Mononuclear cell (primary cell): ENCODE results near the gene KCNH1. TPM values are rescaled to one million over a fixed set of nuclear protein-coding genes. Genes with fewer than 3 reads are reported as not detected.

Experiments
- H3K27me3 ChIP-seq: 2 replicates; pipeline ENCODE4 v1.6.0; 2011; ENCODE audit warnings: low read length, control low read depth; ENCODE audit not compliant: insufficient read depth
- H3K4me1 ChIP-seq: 2 replicates; pipeline ENCODE4 v1.5.1; 2011; ENCODE audit warnings: mild to moderate bottlenecking, low read length, control low read depth; ENCODE audit not compliant: insufficient read depth
- H3K4me3 ChIP-seq: 2 replicates; pipeline ENCODE4 v1.5.1; 2011; ENCODE audit warnings: mild to moderate bottlenecking, low read length, moderate library complexity
- H3K9me3 ChIP-seq: 2 replicates; pipeline ENCODE4 v1.5.1; 2011; ENCODE audit warnings: low read depth, mild to moderate bottlenecking, control low read depth, low read length
- total RNA-seq: library from RNA; depleted of rRNA; stranded (reverse); fragments of >200 nt; gene quantifications from one replicate; pipeline ENCODE4 v1.2.3, GENCODE V29; 2012

KCNH1 gene
- total RNA-seq, 1 donor = not detected

- no peaks in the 10 kb centered on the region for H3K27me3 ChIP-seq
- no peaks in the 10 kb centered on the region for H3K4me1 ChIP-seq
- H3K9me3 ChIP-seq = no peaks in the 10 kb centered on the region
- H3K4me3 ChIP-seq = no peak overlapping the region
Measured at GRCh38 chr1:210747112-210747511, 386.8 kb downstream of the KCNH1 start.

- no peaks in the 10 kb centered on the region for H3K4me1 ChIP-seq
- H3K27me3 ChIP-seq = no peaks in the 10 kb centered on the region
- no peaks in the 10 kb centered on the region for H3K9me3 ChIP-seq
- no peak overlapping the region for H3K4me3 ChIP-seq
Measured at GRCh38 chr1:210746024-210746731, 387.8 kb downstream of the KCNH1 start.

GRCh38 chr1:210743038-210743437 lies 390.9 kb downstream of the KCNH1 start:
- H3K4me1 ChIP-seq = no peaks in the 10 kb centered on the region
- H3K27me3 ChIP-seq = no peaks in the 10 kb centered on the region
- H3K4me3 ChIP-seq = no peak overlapping the region
- no peaks in the 10 kb centered on the region for H3K9me3 ChIP-seq

- H3K4me1 ChIP-seq = no peaks in the 10 kb centered on the region
- H3K9me3 ChIP-seq = no peaks in the 10 kb centered on the region
Measured at GRCh38 chr1:210741564-210741963, 392.4 kb downstream of the KCNH1 start.

DNA sequence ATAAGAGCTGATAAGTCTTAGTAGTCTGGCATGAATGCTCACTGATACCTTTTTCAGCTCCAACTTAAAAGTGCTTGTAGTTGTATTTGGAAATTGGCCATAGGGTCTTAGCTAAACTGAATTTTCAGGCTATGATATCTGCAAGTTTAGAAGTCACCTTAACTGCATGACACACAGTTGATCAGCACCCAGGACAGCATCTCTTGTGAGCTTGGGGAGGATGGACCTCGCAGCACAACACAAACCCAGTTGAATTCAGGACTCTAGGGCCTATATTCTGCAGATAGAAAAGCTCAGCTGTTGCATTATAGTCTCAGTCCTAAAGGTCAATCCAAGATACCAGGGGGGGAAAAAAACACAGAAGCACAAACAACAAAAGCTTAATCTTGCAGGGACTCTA lies 394.3 kb downstream of the KCNH1 start:
- Histone ChIP-seq H3K4me3 (no peak overlapping the region), H3K9me3 (no peaks in the 10 kb centered on the region), H3K27me3 (no peaks in the 10 kb centered on the region), H3K4me1 (no peaks in the 10 kb centered on the region)

More at GRCh38 chr1:210741564-210741963, 392.4 kb downstream of the KCNH1 start:
- no peak overlapping the region for H3K4me3 ChIP-seq
- no peaks in the 10 kb centered on the region for H3K27me3 ChIP-seq

DNA sequence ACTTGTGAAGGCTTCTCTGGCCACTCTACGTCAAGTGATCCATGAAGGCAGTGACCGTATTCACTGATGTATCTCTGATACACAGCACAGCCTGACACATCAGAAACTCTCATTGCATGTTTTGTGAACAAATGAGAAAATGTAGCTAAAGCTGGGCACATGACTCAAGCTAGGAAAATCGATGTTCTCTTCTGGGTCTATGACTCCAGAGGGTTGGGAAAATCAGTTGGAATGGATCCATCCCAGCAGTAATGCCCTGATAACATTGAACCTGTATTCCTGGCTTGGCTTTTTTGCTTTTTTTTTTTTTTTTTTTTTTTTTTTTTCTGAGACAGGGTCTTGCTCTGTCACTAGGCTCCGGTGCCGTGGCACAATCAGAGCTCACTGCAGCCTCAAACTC lies 395.7 kb downstream of the KCNH1 start:
- Histone ChIP-seq H3K27me3 (no peaks in the 10 kb centered on the region), H3K4me1 (no peaks in the 10 kb centered on the region), H3K9me3 (no peaks in the 10 kb centered on the region), H3K4me3 (no peak overlapping the region)

DNA sequence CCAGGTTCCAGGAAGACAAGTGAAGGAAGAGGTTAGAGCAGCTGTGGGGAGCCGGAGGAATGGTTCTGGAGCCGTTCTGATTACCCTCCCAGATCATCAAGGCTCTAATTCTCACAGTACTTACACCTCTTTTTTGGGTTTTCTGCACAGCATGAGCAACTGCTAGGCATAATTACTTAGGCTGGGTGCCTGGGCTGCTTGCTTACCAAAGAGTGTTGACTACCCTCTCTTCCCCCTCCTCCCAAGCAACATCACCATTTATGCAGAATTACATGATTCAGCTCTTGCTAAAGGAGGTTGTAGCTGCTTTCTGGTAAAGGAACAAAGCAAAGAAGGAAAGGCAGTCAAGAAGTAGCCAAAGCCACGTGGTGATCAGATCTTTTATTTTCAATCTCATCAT lies 397.2 kb downstream of the KCNH1 start:
- H3K9me3 ChIP-seq = no peaks in the 10 kb centered on the region

GRCh38 chr1:210731597-210731996 lies 402.4 kb downstream of the KCNH1 start:
- H3K9me3 ChIP-seq = no peaks in the 10 kb centered on the region
- H3K4me3 ChIP-seq = no peak overlapping the region
- no peaks in the 10 kb centered on the region for H3K27me3 ChIP-seq
- no peaks in the 10 kb centered on the region for H3K4me1 ChIP-seq

More for the DNA sequence above, 397.2 kb downstream of the KCNH1 start:
- H3K4me1 ChIP-seq = no peaks in the 10 kb centered on the region
- H3K4me3 ChIP-seq = no peak overlapping the region
- H3K27me3 ChIP-seq = no peaks in the 10 kb centered on the region

DNA sequence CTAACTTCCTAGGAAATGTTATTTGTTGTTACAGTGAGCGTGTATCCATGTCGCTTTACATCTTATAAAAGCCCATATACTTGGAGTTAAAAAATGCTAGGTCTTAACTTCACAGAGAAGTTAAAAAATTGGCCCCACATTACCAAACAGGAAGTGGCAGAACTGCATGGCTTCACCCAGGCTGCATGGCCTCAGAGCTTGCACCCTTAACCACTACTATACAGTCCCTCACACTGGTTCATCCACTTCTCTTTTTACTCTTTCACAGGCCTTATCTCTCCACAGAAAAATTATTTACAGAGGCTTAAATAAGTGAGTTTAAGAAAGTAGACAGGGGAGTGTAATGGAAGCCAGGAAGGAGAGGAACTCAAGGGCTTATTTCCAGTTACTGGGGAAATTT lies 402.8 kb downstream of the KCNH1 start:
- Histone ChIP-seq H3K9me3 (no peaks in the 10 kb centered on the region), H3K4me1 (no peaks in the 10 kb centered on the region), H3K4me3 (no peak overlapping the region), H3K27me3 (no peaks in the 10 kb centered on the region)

DNA sequence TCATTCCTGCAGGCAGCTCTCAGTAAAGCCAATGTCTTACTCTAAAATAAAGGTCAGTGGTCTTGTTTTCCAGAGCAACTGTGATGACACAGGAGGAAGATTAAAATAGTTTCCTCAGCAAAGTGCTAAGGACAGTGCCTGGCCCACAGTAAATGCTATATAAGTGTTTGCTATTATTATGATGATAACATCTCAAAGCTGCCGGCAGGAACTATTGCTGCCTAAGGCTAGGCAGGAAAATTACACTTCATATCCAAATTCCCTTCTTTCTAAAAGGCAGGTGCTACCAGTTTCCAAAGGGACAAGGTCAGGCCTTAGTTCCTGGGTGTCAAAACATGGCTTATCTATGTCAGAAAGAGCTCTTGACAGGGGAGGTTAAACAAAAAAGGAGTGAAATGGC lies 403.9 kb downstream of the KCNH1 start:
- Histone ChIP-seq H3K27me3 (no peaks in the 10 kb centered on the region), H3K4me3 (no peak overlapping the region), H3K4me1 (no peaks in the 10 kb centered on the region), H3K9me3 (no peaks in the 10 kb centered on the region)

DNA sequence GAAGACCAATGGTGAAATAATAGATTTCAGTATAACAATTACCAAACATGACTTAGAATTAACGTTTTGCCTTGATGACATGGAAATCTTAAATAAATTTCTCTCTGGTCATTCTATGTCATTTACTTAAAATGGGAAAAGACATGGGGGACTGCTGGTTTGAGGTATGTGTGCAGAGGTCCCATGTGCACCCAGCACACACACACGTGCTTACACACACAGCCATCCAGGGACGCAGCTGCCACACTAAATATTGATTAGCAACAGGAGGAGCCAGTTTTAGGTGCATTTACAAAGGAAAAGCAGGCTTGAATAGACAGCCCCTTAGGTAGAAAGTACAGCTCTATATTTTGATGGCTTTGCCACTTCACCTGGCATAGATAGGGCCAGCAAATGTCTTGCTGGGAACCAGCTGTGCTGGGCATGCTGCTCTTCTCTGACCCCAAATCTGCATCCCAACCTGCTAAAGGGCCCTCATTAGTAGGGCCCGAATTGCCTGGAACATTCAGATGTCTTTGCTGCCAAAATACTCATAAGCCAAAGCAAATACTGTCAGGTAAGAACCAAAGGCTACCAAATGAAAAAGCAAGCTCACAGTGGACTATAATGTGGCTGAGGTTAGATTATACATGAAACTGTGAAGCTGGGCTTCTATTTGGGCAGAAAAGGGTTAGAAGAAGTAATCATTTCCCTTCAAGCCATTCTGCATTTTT lies 405.4 kb downstream of the KCNH1 start:
- no peak overlapping the region for H3K4me3 ChIP-seq
- H3K4me1 ChIP-seq = no peaks in the 10 kb centered on the region
- no peaks in the 10 kb centered on the region for H3K27me3 ChIP-seq
- H3K9me3 ChIP-seq = no peaks in the 10 kb centered on the region

DNA sequence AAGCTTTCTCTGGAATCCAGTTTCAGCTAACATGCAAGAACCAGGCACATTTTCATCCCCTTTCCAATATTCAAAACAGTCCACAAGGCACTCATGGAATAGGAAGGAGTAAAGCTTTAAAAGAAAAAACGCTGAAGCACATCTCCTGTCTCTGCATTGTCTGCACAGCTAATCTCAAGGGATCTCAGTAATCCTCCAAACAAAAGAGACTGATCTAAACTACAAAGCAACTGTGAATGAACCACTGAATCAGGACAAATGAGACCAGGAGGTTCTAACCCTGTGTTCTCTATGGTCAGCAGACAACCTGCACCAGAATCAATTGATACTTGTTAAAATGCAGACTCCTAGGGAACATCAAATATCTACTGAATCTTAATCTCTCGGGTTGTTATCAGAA lies 406.2 kb downstream of the KCNH1 start:
- H3K4me1 ChIP-seq = no peaks in the 10 kb centered on the region
- no peak overlapping the region for H3K4me3 ChIP-seq
- H3K9me3 ChIP-seq = no peaks in the 10 kb centered on the region

DNA sequence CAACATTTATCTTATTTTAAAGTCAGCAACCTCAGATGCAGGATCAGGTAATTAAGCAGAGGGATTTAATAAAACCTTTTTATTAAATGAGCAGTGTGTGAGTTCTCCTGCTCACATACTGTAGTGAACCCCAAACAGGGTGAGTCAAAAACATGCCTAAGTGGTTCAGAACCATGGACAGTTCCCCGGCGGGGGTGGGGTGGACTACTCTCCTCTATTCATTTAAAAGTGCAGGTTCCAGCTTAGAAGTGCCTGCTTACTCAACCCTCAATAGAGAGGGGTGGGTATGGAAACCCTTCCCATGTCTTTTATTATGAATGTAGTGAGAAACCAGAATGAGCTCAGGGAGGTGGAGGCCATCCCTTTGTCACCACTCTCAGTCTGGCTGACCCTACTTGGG lies 407.3 kb downstream of the KCNH1 start:
- no peaks in the 10 kb centered on the region for H3K9me3 ChIP-seq

More for the DNA sequence above, 406.2 kb downstream of the KCNH1 start:
- H3K27me3 ChIP-seq = no peaks in the 10 kb centered on the region

DNA sequence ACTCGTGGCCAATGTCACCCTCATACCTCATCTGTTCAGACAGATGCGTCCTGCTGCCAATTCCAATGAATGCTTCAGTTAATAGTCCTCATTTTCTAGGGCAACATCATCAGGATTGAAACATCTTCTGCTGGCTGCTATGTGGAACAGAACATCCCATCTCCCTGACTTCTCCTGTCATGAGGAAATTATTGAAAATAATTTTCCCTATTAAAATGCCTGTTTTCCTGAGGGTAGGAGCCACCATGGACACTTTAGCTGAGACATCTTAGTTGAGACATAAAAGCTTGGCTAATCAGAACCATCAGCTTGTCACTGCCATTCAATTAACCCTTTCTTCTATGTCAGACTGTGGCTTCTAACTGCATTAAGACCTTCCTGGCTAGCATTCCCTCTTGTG lies 409.2 kb downstream of the KCNH1 start:
- Histone ChIP-seq H3K4me3 (no peak overlapping the region), H3K27me3 (no peaks in the 10 kb centered on the region), H3K9me3 (no peaks in the 10 kb centered on the region), H3K4me1 (no peaks in the 10 kb centered on the region)

More for the DNA sequence above, 407.3 kb downstream of the KCNH1 start:
- Histone ChIP-seq H3K27me3 (no peaks in the 10 kb centered on the region), H3K4me3 (no peak overlapping the region), H3K4me1 (no peaks in the 10 kb centered on the region)

DNA sequence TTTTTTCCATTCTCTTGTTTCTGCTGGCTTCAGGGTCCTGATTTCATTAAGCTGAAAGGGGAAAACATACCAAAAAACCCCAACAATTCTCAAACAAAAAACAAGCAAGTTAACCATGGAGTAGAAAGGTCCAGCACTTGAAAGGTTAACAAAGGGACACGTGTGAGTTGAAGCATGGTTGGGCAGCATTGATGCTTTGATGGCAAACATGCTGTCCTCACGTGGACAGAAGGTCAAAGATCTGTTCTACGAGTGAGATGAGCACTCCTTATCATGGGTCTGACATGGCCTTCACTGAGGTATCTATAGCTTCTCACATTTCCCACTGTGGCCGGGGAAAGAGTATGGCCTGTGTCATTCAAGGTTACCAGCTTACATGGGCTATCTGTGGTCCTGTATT lies 410.3 kb downstream of the KCNH1 start:
- no peaks in the 10 kb centered on the region for H3K27me3 ChIP-seq
- no peak overlapping the region for H3K4me3 ChIP-seq
- no peaks in the 10 kb centered on the region for H3K4me1 ChIP-seq
- no peaks in the 10 kb centered on the region for H3K9me3 ChIP-seq
